Measurements from ENCODE around the gene CIB2. TPM values are rescaled to one million over a fixed set of nuclear protein-coding genes. Genes with fewer than 3 reads are reported as not detected.

CIB2 gene
- polyA plus RNA-seq, 1 donor (not counting 4 experiments of a cell fraction or from before 2014, with no cell fraction given): 4.1 TPM

- no peaks in the 10 kb centered on the region for H3K27me3 ChIP-seq (ENCODE audit: control insufficient read depth, extremely low read depth, insufficient read depth, low read length)
- FAIRE-seq (no peak), DNase-seq (ENCODE audit: low read depth, low spot score) (no peak)
- peaks cover 73% of the 10 kb centered on the region for H3K79me2 ChIP-seq (ENCODE audit: control insufficient read depth, insufficient read depth, low read length)
- no peaks in the 10 kb centered on the region for H3K36me3 ChIP-seq (ENCODE audit: control insufficient read depth in 2 of 2, extremely low read depth in 1 of 2, insufficient read depth in 2 of 2, low read length in 2 of 2)
- no peak overlapping the region for H3K27ac ChIP-seq (ENCODE audit: control insufficient read depth, insufficient read depth, low read length)
- no peak overlapping the region for H3K9ac ChIP-seq (ENCODE audit: control insufficient read depth, extremely low read depth, insufficient read depth, low read length)
- H3K9me3 ChIP-seq (ENCODE audit: control insufficient read depth, low read depth, low read length): no peaks in the 10 kb centered on the region
- H3K4me2 ChIP-seq (ENCODE audit: control insufficient read depth, extremely low read depth, insufficient read depth, low read depth, low read length): no peak overlapping the region
- TF ChIP-seq CTCF (optimal IDR thresholded peaks at IDR 0.05 in 1 of 3, IDR thresholded peaks at IDR 0.05 in 1 of 3, conservative IDR thresholded peaks at IDR 0.05 in 1 of 3; ENCODE audit: extremely low read depth in 1 of 3, insufficient read depth in 2 of 3, low read length in 3 of 3): no peak
- no peak for TF ChIP-seq EZH2 (IDR thresholded peaks at IDR 0.05; ENCODE audit: low read length)
- no peak overlapping the region for H2AFZ ChIP-seq (ENCODE audit: control insufficient read depth, low read length)
- H4K20me1 ChIP-seq (ENCODE audit: control insufficient read depth, extremely low read depth, insufficient read depth, low read length): no peaks in the 10 kb centered on the region
- dilution Hi-C loops (cut with MboI; ENCODE audit: extremely low pct_ligation_motif_present, low sequenced_read_pairs): no loop called here
- H3K9me1 ChIP-seq (ENCODE audit: control insufficient read depth, extremely low read depth, insufficient read depth, low read length): peaks cover 3% of the 10 kb centered on the region
- no peak overlapping the region for H3K4me3 ChIP-seq (ENCODE audit: control insufficient read depth in 2 of 3, extremely low read depth in 1 of 3, insufficient read depth in 2 of 3, low read depth in 1 of 3, low read length in 3 of 3)
- peaks cover 17% of the 10 kb centered on the region for H3K4me1 ChIP-seq (ENCODE audit: control insufficient read depth, extremely low read depth, insufficient read depth, low read length)
These were observed 66.7 kb downstream of the CIB2 start for GRCh38 chr15:78064544-78064943.

GRCh38 chr15:78063970-78064385 is 67.3 kb downstream of the CIB2 start:
- H2AFZ ChIP-seq (ENCODE audit: control insufficient read depth, low read length): no peak overlapping the region
- H4K20me1 ChIP-seq (ENCODE audit: control insufficient read depth, extremely low read depth, insufficient read depth, low read length): no peaks in the 10 kb centered on the region
- no peaks in the 10 kb centered on the region for H3K36me3 ChIP-seq (ENCODE audit: control insufficient read depth in 2 of 2, extremely low read depth in 1 of 2, insufficient read depth in 2 of 2, low read length in 2 of 2)
- no peak overlapping the region for H3K27ac ChIP-seq (ENCODE audit: control insufficient read depth, insufficient read depth, low read length)
- no peaks in the 10 kb centered on the region for H3K27me3 ChIP-seq (ENCODE audit: control insufficient read depth, extremely low read depth, insufficient read depth, low read length)
- peaks cover 73% of the 10 kb centered on the region for H3K79me2 ChIP-seq (ENCODE audit: control insufficient read depth, insufficient read depth, low read length)
- H3K9me3 ChIP-seq (ENCODE audit: control insufficient read depth, low read depth, low read length): no peaks in the 10 kb centered on the region
- DNase-seq (ENCODE audit: low read depth, low spot score): no peak
- H3K9ac ChIP-seq (ENCODE audit: control insufficient read depth, extremely low read depth, insufficient read depth, low read length): no peak overlapping the region
- TF ChIP-seq CTCF (optimal IDR thresholded peaks at IDR 0.05 in 1 of 3, IDR thresholded peaks at IDR 0.05 in 1 of 3, conservative IDR thresholded peaks at IDR 0.05 in 1 of 3; ENCODE audit: extremely low read depth in 1 of 3, insufficient read depth in 2 of 3, low read length in 3 of 3) (no peak), EZH2 (IDR thresholded peaks at IDR 0.05; ENCODE audit: low read length) (no peak)
- peaks cover 22% of the 10 kb centered on the region for H3K4me1 ChIP-seq (ENCODE audit: control insufficient read depth, extremely low read depth, insufficient read depth, low read length)
- no peak overlapping the region for H3K4me3 ChIP-seq (ENCODE audit: control insufficient read depth in 2 of 3, extremely low read depth in 1 of 3, insufficient read depth in 2 of 3, low read depth in 1 of 3, low read length in 3 of 3)
- no peak for FAIRE-seq
- dilution Hi-C loops (cut with MboI; ENCODE audit: extremely low pct_ligation_motif_present, low sequenced_read_pairs): no loop called here
- no peak overlapping the region for H3K4me2 ChIP-seq (ENCODE audit: control insufficient read depth, extremely low read depth, insufficient read depth, low read depth, low read length)
- peaks cover 3% of the 10 kb centered on the region for H3K9me1 ChIP-seq (ENCODE audit: control insufficient read depth, extremely low read depth, insufficient read depth, low read length)

All from keratinocyte (primary cell).